Subcutaneous adipose tissue (tissue), 4 donors: ENCODE results near the gene LZTS2. TPM values are rescaled to one million over a fixed set of nuclear protein-coding genes. Genes with fewer than 3 reads are reported as not detected.

Experiments used
- total RNA-seq, 4 donors: library from RNA; depleted of rRNA; stranded (reverse); fragments of >200 nt; gene quantifications; one replicate each; pipeline ENCODE4 v1.1.0, GENCODE V29; 2016
- TF ChIP-seq, protein P1 (sequence below): fragments of 450-650 bp; IDR thresholded peaks from one replicate; pipeline ENCODE4 v1.5.1; 2016; ENCODE audit warnings: low read depth, mild to moderate bottlenecking, control low read depth, antibody characterized with exemption, moderate library complexity

The LZTS2 gene
- total RNA-seq, 4 donors from 2014 or later, result 27.4 to 130 (median 45.2) TPM

DNA sequence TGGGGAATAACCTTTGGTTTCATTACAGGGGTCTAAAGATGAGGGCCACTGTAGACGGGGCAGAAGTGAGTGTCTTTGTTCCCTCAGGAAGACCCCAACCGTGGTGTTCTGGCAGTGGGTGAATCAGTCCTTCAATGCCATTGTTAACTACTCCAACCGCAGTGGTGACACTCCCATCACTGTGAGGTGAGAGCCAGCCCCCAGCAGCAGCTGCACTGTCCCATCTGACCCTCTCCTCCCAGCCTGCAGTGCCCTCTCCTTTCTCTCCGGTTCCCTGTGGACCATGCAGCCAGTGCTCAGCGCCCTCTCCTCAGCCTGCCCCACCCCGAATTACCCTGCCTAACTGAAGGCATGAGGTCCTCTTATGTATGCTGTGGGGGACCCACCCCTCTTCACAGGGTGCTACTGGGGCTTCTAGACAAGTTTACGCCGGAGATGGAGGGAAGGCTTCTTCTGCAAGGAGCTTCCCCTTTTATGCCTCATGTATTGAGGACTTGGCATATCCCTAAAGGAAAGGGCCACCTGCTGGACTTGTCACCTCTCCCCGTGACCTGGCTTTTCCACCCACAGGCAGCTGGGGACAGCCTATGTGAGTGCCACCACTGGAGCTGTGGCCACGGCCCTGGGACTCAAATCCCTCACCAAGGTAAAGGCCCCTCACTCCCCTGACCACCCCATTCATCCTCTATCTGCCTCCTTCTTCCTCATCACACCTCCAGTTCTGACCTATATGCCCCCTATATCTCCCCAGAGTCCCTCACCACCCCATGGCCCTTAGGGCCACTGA is 36.5 kb downstream of the LZTS2 start:
- TF ChIP-seq, protein P1, sequence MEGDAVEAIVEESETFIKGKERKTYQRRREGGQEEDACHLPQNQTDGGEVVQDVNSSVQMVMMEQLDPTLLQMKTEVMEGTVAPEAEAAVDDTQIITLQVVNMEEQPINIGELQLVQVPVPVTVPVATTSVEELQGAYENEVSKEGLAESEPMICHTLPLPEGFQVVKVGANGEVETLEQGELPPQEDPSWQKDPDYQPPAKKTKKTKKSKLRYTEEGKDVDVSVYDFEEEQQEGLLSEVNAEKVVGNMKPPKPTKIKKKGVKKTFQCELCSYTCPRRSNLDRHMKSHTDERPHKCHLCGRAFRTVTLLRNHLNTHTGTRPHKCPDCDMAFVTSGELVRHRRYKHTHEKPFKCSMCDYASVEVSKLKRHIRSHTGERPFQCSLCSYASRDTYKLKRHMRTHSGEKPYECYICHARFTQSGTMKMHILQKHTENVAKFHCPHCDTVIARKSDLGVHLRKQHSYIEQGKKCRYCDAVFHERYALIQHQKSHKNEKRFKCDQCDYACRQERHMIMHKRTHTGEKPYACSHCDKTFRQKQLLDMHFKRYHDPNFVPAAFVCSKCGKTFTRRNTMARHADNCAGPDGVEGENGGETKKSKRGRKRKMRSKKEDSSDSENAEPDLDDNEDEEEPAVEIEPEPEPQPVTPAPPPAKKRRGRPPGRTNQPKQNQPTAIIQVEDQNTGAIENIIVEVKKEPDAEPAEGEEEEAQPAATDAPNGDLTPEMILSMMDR, result no peak

DNA sequence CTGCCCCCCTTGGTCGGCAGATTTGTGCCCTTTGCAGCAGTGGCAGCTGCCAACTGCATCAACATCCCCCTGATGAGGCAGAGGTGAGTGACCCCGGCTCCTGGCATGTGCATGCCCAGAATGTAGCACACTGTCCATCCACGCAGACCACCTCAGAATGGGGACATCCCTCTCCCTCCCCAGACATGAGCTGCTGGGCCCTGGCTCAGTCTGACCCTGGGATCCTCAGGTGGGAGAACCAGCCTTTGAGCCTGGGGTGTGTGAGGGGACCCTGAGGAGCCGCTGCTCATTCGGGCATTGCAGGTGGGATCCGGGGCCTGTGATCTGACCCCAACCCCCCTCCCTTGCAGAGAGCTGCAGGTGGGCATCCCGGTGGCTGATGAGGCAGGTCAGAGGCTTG is 37.1 kb downstream of the LZTS2 start:
- TF ChIP-seq, protein P1, result no peak

DNA sequence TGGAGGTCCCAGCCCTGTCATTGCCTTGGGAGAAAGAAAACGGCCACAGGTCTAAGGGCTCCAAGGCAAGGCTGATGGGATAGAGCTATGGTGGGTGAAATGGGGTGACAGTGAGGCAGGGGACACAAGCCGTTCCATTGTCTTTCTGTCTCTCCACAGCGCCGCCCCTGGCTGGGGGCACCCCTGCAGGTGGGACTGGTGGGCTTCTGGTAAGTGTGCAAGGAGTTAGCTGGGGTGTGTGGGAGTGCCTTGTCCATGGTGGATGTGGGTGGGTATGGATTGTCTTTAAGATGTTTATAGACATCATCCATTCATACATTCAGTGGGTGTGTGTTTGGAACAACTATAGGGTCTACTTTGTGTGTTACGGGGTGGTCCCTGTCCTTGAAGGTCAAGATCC is 38.9 kb downstream of the LZTS2 start:
- TF ChIP-seq, protein P1, result no peak

DNA sequence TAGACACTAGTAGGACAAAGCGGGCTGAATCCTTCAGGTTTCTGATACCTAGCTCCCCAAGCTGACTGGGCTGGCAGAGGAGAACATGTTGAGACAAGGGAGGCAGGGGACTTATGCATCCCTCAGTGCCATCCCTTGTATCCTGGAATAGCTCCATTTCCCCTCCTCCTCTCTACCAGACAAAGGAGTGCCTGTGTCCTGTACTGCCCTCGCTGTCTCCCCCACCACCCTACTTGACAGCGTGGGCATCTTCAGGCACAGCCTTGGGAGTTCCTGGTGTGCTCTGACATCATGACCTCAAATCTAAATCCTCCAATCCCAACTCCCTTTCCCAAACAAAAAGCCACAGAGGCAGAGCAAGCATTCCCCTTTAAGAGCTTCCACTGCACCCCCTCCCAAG is 40.5 kb downstream of the LZTS2 start:
- TF ChIP-seq, protein P1, result no peak

DNA sequence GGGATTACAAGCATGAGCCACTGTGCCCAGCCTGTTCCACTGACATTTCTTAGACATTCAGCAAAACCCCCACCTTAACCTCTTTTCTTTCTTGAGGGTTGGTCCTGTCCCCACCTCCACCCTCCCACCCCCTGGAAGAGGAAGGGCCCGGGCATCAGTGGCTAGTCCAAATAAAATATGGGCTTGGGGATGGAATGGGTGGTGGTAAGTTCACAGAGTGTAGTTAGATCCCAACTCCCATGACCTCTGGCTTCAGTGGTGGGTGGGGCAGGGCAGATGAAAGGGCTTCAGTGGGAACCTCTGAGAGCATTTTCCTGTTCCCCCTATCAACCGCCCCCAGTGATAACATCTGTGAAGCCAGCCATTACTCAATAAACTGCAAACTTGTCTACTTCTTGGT is 41.2 kb downstream of the LZTS2 start:
- TF ChIP-seq, protein P1, result no peak

DNA sequence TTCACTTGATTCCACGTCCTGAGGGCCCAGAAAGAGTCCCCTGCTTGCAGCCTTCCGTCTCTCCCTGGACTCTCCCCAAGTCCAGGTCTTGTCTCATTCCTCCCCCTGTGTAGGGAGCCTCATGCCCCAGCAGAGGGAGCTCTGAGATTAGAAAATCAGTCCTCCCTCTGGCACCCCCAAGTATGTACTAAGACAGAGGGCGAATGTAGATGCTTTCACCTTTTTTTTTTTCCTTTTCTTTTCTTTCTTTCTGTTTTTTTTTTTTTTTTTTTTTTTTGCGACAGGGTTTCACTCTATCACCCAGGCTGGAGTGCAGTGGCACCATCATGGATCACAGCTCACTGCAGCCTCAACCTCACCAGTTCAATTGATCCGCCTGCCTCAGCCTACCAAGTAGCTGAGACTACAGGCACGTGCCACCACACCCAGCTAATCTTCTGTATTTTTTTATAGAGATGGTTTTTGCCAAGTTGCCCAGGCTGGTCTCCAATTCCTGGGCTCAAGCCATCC is 41.7 kb downstream of the LZTS2 start:
- TF ChIP-seq, protein P1, result no peak

DNA sequence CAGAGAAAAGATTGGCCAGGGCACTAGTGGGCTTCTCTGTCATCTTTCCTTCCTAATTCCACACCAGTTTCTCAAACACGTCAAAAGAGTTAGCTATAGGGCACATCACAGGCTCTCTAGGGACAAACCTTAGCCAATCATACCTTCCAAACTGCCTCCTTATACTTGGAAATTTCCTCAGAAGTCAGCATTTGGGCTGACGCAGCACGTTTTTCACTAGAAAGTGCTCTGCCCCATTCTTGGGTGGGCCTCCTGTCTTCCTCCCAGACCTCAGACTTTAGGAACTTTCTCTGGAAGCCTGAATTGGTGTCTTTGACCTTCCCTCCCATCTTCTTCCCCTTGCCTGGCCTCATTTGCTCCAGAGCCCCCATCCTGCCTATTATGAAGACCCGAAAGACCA is 42.5 kb downstream of the LZTS2 start:
- TF ChIP-seq, protein P1, result no peak
